ENCODE results near the gene PTPRN2. TPM values are rescaled to one million over a fixed set of nuclear protein-coding genes. Genes with fewer than 3 reads are reported as not detected.

Gene PTPRN2
- total and polyA plus RNA-seq, 8 donors = 12.2 to 49.2 (median 31.8) TPM

DNA sequence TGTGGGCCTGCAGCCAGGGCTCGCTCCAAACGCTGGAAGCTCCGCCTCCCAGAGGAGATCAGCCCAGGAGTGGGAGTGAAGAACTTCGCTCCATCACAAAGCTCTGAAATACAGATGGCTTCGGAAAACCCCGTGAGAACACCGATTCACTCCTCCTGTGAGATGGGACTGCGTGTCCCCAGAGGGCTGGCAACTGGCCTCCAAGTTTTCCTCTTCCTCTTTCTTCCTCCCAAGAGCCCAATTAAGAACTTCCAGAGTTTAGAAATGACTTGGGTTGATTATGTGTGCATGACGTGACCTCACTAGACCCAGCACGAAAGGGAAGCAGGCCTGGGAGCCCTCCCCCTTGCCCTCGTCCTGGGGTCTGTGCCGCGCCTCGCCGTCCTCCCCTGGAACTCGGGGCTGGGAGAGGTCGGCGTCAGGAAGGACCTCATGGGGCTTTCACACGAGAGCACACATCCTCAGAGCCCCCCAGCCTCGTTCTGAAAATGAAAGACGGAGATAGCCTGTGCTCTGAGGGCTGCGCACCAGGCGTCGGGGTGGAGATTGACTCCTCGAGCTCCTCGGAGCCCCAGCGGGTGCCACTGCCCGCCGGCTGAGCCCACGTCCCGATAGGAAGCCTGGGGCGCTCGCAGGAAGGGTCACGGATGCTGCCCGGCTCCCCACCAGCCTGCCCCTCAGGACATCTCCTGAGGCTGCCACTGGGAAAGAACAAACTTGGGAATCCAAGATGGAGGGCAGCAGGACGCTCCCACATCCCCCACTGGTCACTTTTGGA lies 37.8 kb downstream of the PTPRN2 start:
- H3K27me3 ChIP-seq = no peaks in the 10 kb centered on the region
- intact Hi-C loops (cut with DNase I) = no loop called here
- TF ChIP-seq, protein P1, sequence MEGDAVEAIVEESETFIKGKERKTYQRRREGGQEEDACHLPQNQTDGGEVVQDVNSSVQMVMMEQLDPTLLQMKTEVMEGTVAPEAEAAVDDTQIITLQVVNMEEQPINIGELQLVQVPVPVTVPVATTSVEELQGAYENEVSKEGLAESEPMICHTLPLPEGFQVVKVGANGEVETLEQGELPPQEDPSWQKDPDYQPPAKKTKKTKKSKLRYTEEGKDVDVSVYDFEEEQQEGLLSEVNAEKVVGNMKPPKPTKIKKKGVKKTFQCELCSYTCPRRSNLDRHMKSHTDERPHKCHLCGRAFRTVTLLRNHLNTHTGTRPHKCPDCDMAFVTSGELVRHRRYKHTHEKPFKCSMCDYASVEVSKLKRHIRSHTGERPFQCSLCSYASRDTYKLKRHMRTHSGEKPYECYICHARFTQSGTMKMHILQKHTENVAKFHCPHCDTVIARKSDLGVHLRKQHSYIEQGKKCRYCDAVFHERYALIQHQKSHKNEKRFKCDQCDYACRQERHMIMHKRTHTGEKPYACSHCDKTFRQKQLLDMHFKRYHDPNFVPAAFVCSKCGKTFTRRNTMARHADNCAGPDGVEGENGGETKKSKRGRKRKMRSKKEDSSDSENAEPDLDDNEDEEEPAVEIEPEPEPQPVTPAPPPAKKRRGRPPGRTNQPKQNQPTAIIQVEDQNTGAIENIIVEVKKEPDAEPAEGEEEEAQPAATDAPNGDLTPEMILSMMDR (IDR thresholded peaks at IDR 0.05) = no peak
- H3K4me3 ChIP-seq = no peak overlapping the region
- 84 to 88% methylated on average over 36 of the region's 36 CpGs for WGBS, 2 donors
- ATAC-seq = peak in 3 of 4 donors; percentile 64 to 72 (median 70)
- H3K4me1 ChIP-seq = no peaks in the 10 kb centered on the region
- no peaks in the 10 kb centered on the region for H3K36me3 ChIP-seq
- no peak overlapping the region for H3K27ac ChIP-seq
- DNase-seq = peak in 2 of 6 donors; percentile 36 to 58
- no peaks in the 10 kb centered on the region for H3K9me3 ChIP-seq
- no peak for FAIRE-seq

DNA sequence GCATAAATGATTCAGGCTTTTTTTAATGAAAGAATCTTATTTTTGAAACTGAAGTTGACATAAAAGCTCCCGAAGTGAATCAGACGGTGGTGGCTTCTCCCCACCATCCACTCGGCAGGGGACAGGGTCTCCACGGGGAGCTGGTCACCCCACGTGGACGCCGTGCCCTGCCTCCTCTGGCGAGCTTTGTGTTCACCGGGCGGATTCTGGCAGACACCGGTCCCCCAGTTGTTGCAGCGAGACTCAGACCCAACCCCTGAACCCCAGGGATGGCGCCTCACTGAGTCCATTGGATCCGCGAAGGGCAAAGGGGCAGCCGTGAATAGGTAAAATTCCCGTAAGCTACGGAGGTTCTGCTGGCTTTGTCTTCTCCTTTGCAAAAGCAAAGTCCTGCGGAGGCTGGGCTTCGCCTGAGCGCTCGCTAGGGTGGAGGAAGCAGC lies 38.4 kb downstream of the PTPRN2 start:
- FAIRE-seq (no peak), DNase-seq (peak in 2 of 6 donors; percentile 43 to 48), ATAC-seq (no peak)
- TF ChIP-seq, protein P1 (IDR thresholded peaks at IDR 0.05) = no peak
- no peak overlapping the region for H3K4me3 ChIP-seq
- H3K27me3 ChIP-seq = no peaks in the 10 kb centered on the region
- no peaks in the 10 kb centered on the region for H3K9me3 ChIP-seq
- H3K27ac ChIP-seq = no peak overlapping the region
- no peaks in the 10 kb centered on the region for H3K4me1 ChIP-seq
- H3K36me3 ChIP-seq = no peaks in the 10 kb centered on the region
- intact Hi-C loops (cut with DNase I) = no loop called here
- 82 to 84% methylated on average over 22 of the region's 22 CpGs for WGBS, 2 donors

DNA sequence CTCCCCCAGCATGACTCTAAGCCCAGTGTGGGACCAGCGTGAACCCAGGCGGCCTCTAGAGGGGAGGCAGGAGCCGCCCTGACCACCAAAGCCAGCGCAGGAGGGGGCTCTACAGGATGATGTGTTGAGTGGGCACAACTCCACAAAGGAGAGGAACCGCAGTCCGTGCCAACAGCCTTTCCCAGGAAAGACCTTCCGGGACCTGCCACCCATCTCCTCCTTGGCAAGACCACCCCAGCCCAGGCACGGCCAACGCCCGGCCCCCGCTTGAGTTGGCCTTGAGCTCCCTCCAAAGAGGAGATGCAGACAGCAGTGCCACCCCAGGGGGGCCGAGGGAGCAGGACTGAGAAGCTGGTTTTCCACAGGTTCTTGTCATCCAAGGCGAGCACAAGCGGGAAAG lies 38.9 kb downstream of the PTPRN2 start:
- H3K27me3 ChIP-seq = no peaks in the 10 kb centered on the region
- TF ChIP-seq, protein P1 (IDR thresholded peaks at IDR 0.05) = no peak
- no peak for ATAC-seq
- H3K27ac ChIP-seq = no peak overlapping the region
- no peaks in the 10 kb centered on the region for H3K4me1 ChIP-seq
- H3K4me3 ChIP-seq = no peak overlapping the region
- WGBS, 2 donors = 87% methylated on average over 14 of the region's 14 CpGs
- intact Hi-C loops (cut with DNase I) = no loop called here
- H3K36me3 ChIP-seq = no peaks in the 10 kb centered on the region
- FAIRE-seq = no peak
- H3K9me3 ChIP-seq = no peaks in the 10 kb centered on the region
- peak in 2 of 6 donors; percentile 48 to 66 for DNase-seq

DNA sequence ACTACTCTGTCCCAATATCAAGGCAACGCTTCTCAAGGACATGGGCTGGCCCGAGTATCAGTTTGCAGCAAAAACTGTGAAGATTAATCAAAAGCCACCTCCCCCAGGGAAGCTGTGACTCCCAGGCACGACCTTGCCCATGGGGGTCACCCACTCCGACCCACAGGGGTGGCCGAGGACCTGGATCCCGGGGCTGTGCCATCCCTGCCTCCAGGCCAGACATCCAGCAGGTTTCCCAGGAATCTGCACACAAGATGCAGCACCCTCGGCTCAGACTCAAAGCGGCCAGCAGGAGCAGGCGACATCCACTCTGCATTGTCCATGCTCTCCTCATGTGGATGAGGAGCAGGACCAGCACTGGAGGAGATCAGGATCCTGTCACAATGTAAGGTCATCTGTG lies 39.8 kb downstream of the PTPRN2 start:
- H3K4me1 ChIP-seq = no peaks in the 10 kb centered on the region
- DNase-seq = peak in 1 of 6 donors; percentile 38
- TF ChIP-seq, protein P1 (IDR thresholded peaks at IDR 0.05) = no peak
- intact Hi-C loops (cut with DNase I) = no loop called here
- WGBS, 2 donors = 63 to 66% methylated on average over 9 of the region's 9 CpGs
- no peak overlapping the region for H3K27ac ChIP-seq
- H3K9me3 ChIP-seq = no peaks in the 10 kb centered on the region
- no peak for FAIRE-seq
- H3K4me3 ChIP-seq = no peak overlapping the region
- no peaks in the 10 kb centered on the region for H3K36me3 ChIP-seq
- no peak for ATAC-seq
- H3K27me3 ChIP-seq = no peaks in the 10 kb centered on the region

DNA sequence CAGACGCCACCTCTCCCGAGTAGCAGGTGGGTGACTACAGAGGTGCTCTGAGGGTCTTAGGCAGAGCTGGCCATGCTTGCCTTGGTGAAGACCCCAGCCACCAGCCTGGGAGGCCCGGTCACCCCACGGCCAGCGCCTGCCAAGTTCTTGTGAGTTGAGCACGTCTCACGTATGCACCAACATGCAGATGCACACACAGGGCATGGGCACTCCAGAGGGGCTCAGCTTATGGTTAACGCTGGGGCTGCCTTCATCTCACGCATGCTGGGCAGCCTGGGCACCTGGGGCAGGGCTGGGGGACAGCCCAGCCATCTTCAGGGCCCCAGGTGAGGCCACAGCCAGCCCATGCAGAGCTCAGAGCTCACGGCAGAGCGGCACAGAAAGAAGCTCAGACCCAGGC lies 41.0 kb downstream of the PTPRN2 start:
- ATAC-seq = no peak

More for the DNA sequence above, 41.0 kb downstream of the PTPRN2 start:
- no peaks in the 10 kb centered on the region for H3K9me3 ChIP-seq
- H3K27ac ChIP-seq = no peak overlapping the region
- TF ChIP-seq, protein P1 (IDR thresholded peaks at IDR 0.05) = no peak
- H3K27me3 ChIP-seq = no peaks in the 10 kb centered on the region
- H3K4me1 ChIP-seq = no peaks in the 10 kb centered on the region
- H3K36me3 ChIP-seq = no peaks in the 10 kb centered on the region
- FAIRE-seq (no peak), DNase-seq (peak in 1 of 6 donors; percentile 63)
- 94 to 97% methylated on average over 11 of the region's 11 CpGs for WGBS, 2 donors
- no peak overlapping the region for H3K4me3 ChIP-seq
- intact Hi-C loops (cut with DNase I) = no loop called here
